Posterior vena cava (tissue), 2 donors: ENCODE data around the gene GIPR. TPM values are rescaled to one million over a fixed set of nuclear protein-coding genes. Genes with fewer than 3 reads are reported as not detected.
"Not testable (repeated sequence)": the region's sequence is repeated elsewhere in the genome, so short reads cannot be mapped to it uniquely, and the experiment has no call there.

ENCODE experiments used
- DNase-seq: peaks from one replicate; pipeline ENCODE4 v3.0.0-alpha.2; 2020; ENCODE audit warnings: low spot score
- intact Hi-C, 2 donors: fragments of 100-400 bp; cut with DNase I; formaldehyde crosslinking; loops; one replicate each; pipeline versions ENCODE4 v1.14.1 to v1.14.2; 2022 to 2023
- long read RNA-seq, 2 donors: library from polyadenylated mRNA; unstranded; transcript quantifications; one replicate each; pipeline ENCODE4 v2.0.0, GENCODE V29; 2020 to 2021
- total RNA-seq, 2 donors: library from RNA; stranded (reverse); fragmentation: NEBNext Ultra II Directional; extraction: Animal tissue kit (Norgen Biotek cat#: 25700); gene quantifications; one replicate each; pipeline ENCODE4 v1.2.1, GENCODE V29; 2021
- donor health status: DM: yes; HTN: yes; CAD: no.
- donor health status: DM: yes; HTN: yes; CAD: no.

Gene GIPR
- under 1 TPM in 1 of 2 donors, not detected in 1; 0.38 TPM for total RNA-seq
- long read RNA-seq, donor 1, result 0 reads
- long read RNA-seq, donor 2, partial matches to known transcripts, result 0 of 2 reads
- long read RNA-seq, donor 2, other reads (novel, unspliced or antisense), result 2 of 2 reads

DNA sequence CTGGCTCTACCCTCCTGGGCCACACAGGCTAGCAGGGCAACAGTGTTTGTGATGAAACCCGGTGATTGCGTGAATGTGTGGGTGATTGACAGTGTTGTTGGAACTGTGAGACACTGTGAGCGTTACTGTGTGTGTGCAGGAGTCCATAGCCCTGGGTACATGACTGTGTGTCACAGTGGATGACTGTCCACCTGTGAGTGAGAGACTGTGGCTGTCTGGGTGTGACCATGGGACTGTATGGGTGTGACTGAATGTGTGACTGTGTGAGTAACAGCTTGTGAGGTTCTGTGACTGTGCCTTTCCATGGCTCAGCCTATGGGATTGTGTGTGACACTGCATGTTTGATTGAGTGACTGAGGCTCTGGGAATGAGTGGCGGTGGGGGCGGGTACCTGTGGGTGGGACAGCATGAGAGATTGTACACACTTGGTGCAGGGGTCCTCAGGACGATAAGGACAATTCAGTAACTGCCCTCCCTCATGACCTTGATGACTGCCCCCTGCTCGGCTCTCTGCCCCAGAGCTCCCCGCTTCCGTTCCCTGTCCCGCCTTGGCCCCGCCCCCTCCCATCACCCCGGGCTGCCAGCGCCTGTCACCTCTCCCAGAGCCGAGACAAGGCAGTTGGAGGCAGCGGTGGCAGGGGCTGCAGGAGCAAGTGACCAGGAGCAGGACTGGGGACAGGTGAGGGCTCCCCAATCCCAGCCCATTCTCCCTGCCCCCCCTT lies at the start of gene GIPR:
GIPR (plus strand) TSS at position 602 of the 722 bp plus-strand sequence. CDS start 1,300 bp downstream, outside the sequence.
- intact Hi-C loops, result no loop called here
- no peak for DNase-seq

- no peak for DNase-seq
- intact Hi-C loops, result no loop called here
Observed at GRCh38 chr19:45621389-45621788, 46.6 kb upstream of the GIPR start.

GRCh38 chr19:45621976-45622503 lies 46.0 kb upstream of the GIPR start:
- intact Hi-C loops, result no loop called here
- DNase-seq, result no peak

DNA sequence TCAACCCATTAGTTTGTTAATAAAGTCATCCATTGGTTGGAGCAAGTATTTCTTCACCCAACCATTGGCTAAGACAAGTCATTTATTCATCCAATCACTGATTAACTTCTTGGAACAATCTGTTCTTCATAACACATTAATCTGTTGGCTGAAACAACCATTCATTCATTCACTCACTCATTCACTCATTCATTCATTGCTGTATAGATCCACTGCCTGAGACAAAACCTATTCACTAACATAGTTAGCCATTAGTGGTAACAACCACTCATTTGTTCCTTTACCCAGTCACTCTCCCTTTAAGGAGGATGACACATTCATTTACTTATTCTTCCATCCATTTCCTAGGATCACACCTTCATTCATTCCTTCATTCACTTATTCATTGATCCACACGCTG lies 44.0 kb upstream of the GIPR start:
- intact Hi-C loops, result no loop called here
- no peak for DNase-seq

DNA sequence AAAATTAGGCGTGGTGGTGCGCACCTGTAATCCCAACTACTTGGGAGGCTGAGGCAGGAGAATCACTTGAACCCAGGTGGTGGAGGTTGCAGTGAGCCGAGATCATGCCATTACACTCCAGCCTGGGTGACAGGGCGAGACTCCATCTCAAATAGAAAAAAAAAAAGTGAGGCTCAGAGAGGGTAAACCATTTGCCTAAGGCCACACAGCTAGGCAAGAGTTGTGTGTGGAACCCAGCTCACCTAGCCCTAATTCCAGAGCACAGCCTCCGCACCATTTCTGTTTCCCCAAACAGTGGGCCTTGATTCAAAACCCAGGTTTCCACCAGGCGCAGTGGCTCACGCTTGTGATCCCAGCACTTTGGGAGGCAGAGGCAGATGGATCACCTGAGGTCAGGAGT lies 39.8 kb upstream of the GIPR start:
- intact Hi-C loops, DNase-seq: not testable (repeated sequence)

DNA sequence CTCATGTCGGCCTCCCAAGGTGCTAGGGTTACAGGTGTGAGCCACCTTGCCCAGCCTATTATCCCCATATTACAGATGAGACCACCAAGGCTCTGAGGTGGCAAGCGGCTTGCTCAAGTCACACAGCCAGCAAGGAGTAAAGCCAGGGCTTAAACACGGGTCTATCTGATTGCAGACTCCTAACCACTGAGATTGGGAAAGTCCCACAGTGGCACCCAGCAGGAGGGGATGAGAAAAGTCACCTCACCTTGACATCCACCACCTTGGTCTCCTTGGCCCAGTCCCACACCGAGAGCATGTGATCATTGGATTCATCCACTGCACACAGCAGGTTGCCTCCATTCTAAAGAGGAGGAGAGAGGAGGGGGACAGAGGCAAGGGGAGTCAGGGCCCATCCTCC lies 38.3 kb upstream of the GIPR start:
- intact Hi-C loops, result no loop called here
- DNase-seq, result no peak

GRCh38 chr19:45630463-45630862 lies 37.6 kb upstream of the GIPR start:
- DNase-seq, result no peak
- intact Hi-C loops, result no loop called here

GRCh38 chr19:45632468-45633196 lies 35.4 kb upstream of the GIPR start:
- DNase-seq, result peak; percentile 88
- intact Hi-C loops, result no loop called here

GRCh38 chr19:45636275-45636674 lies 31.7 kb upstream of the GIPR start:
- DNase-seq, result no peak
- intact Hi-C loops, result no loop called here

- intact Hi-C loops, result no loop called here
- DNase-seq, result no peak
Observed at GRCh38 chr19:45636902-45637301, 31.1 kb upstream of the GIPR start.

GRCh38 chr19:45637890-45638667 lies 29.9 kb upstream of the GIPR start:
- no peak for DNase-seq
- intact Hi-C loops, result no loop called here

DNA sequence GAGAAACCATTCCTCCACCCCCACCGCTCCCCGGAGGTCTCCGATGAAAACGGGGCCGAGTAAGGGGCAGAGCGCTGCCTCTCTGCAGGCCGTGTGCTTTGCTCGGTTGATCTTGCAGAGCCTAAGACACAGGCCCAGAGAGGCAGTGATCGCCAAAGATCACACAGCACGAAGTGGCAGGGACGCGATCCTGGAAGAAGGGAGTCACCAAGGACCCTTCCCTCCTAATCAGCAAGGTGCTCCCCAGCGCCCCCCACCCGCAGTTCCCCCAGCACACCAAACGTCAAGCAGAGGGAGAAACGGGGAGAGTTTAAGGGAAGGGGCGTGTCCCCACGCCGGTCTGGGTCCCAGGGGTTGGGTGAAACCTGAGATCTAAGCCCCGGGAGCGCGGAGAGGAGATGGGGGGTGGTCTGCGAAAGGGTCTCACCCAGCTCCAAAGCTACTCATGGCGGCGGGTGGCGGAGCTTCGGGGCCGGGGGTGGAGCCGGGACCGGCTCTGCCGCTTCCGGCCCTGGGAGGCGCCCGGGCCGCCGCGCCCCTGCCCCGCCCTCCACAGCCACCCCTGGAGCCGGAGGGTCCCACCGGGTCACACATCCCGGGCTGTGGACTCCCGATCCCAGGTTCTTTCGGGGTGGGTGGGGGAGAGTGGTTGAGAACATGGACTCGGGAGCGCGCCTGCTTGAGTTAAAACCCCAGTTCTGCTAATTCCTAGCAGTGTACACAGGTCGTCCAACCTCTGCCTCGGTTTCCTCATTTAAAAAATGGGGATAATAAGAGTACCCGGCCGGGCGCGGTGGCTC lies 28.9 kb upstream of the GIPR start, which contains the start of gene EML2:
EML2 (minus strand) TSS at position 468 of the 800 bp plus-strand sequence; CDS start at position 447, 21 bp downstream.
- intact Hi-C loops, result no loop called here
- DNase-seq, result no peak

GRCh38 chr19:45640849-45641273 lies 27.2 kb upstream of the GIPR start:
- no peak for DNase-seq
- intact Hi-C loops, result loop anchor here in 1 of 2 donors (10.0 kb wide), 1 partner anchor 116 kb away; no protein-coding TSS in a partner anchor

DNA sequence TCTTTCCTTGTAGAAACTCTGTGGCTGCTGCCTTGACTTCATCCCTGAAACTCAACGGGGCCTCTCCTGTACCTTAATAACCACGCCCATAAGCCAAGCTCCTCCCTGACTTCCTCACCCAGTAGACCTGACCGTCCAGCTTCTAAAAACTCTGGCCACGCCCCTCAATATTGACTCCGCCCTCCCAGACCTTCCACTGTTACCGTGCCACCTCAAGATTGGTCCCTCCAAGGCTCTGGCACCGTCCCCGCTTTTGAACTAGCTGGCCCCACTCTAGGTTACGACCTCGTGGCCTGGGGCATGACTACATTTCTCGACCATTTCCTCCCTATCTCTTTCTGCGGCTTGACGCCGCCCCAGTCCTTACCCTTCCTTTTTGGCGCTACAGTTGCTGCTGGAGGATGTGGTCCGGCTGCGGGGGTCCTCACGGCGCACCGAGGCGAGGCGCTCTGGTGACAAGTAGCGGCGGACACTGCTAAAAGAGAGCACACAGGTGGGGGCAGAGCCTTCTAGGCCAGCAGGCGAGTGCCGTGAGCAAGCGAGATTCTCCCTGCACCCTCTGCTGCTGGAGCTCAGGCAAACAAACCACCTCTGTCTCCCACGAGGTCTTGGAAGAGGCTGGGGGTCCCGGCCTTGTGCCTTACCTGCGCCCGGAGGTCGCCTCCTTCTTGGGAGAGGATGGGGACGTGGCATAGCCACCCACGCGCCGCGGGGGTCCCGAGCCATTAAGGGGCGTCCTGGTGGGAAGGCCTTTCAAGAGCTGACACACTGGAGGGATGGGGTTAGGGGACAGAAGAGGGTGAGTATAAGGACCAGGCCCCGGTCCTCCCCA lies 26.5 kb upstream of the GIPR start:
- intact Hi-C loops, result loop anchor here in 1 of 2 donors (2.0 to 10.0 kb wide), 2 partner anchors 35 to 117 kb away; no protein-coding TSS in a partner anchor
- peak; percentile 86 for DNase-seq

- intact Hi-C loops, result loop anchor here in 1 of 2 donors (2.0 to 10.0 kb wide), 2 partner anchors 36 to 118 kb away; no protein-coding TSS in a partner anchor
- DNase-seq, result peak; percentile 95
Observed at GRCh38 chr19:45643024-45643926, 24.7 kb upstream of the GIPR start.
